GM12878 (cell line): ENCODE measurements around the gene NGDN. TPM values are rescaled to one million over a fixed set of nuclear protein-coding genes. Genes with fewer than 3 reads are reported as not detected.

Experiments used
- FOS ChIP-seq: IDR thresholded peaks from 3 replicates; pipeline ENCODE4 v1.6.1; 2011; ENCODE audit warnings: borderline replicate concordance; ENCODE audit not compliant: insufficient read length; ENCODE audit errors: extremely low read depth
- JUNB ChIP-seq: IDR thresholded peaks from 2 replicates; pipeline ENCODE4 v1.6.1; 2016; ENCODE audit warnings: antibody characterized with exemption, mild to moderate bottlenecking
- KDM1A ChIP-seq: fragments of 200-600 bp; sonication (generic); IDR thresholded peaks from 2 replicates; pipeline ENCODE4 v1.6.1; 2016; ENCODE audit warnings: borderline replicate concordance
- KLF5 ChIP-seq: fragments of 450-650 bp; IDR thresholded peaks from 2 replicates; pipeline ENCODE4 v1.6.1; 2014; ENCODE audit warnings: mild to moderate bottlenecking; ENCODE audit not compliant: partially characterized antibody
- RELA ChIP-seq: fragments of 450-650 bp; IDR thresholded peaks from 2 replicates; pipeline ENCODE4 v1.8.0; 2014; ENCODE audit warnings: borderline replicate concordance; ENCODE audit not compliant: partially characterized antibody
- SMC3 ChIP-seq: IDR thresholded peaks from 2 replicates; pipeline ENCODE4 v1.6.1; 2011; ENCODE audit warnings: low read length, improper control_type of control experiment, borderline replicate concordance
- STAT1 ChIP-seq: fragments of 450-650 bp; conservative IDR thresholded peaks from 2 replicates; pipeline ENCODE4 v1.6.1; 2014; ENCODE audit warnings: antibody characterized with exemption, mild to moderate bottlenecking
- SUPT20H ChIP-seq: IDR thresholded peaks from 2 replicates; pipeline ENCODE4 v1.6.1; 2011; ENCODE audit warnings: low read depth, mild to moderate bottlenecking, low read length, moderate library complexity, borderline replicate concordance; ENCODE audit not compliant: control insufficient read depth
- YY1 ChIP-seq: IDR thresholded peaks from 2 replicates; pipeline ENCODE4 v1.6.1; 2011; ENCODE audit warnings: low read depth, mild to moderate bottlenecking, low read length
- polyA plus RNA-seq, 11 experiments: library from polyadenylated mRNA; depleted of rRNA in 4 of 11; unstranded in 6 of 11; stranded (reverse) in 5 of 11; fragments of >200 nt; fragmentation: Nextera tagmentation in 4 of 11; fragmentation: Illumina TruSeq in 1 of 11; extraction: Ambion mirVana in 4 of 11; extraction: Trizol in 1 of 11; gene quantifications; 1 replicate in 1 of 11; 2 replicates in 10 of 11; pipeline versions ENCODE4 v1.2.1 to v1.2.3, GENCODE V29; 2011 to 2016; ENCODE audit warnings: inconsistent platforms in 2 of 11, missing spikeins in 2 of 11, low read depth in 1 of 11
- total RNA-seq, 4 experiments: library from RNA; depleted of rRNA in 3 of 4; stranded (reverse); fragments of >200 nt in 3 of 4; fragmentation: Illumina TruSeq in 1 of 4; extraction: Trizol in 1 of 4; gene quantifications; 2 replicates each; pipeline versions ENCODE4 v1.2.1 to v1.2.3, GENCODE V29; 2013 to 2021
- TF ChIP-seq, protein P1 (sequence below), 3 experiments: IDR thresholded peaks in 2 of 3; conservative IDR thresholded peaks in 1 of 3; 2 replicates each; pipeline ENCODE4 v1.5.1; 2011; ENCODE audit warnings: low read depth in 3 of 3, low read length in 3 of 3, mild to moderate bottlenecking in 3 of 3, control low read depth in 2 of 3, moderate library complexity in 2 of 3, inconsistent platforms in 1 of 3, mixed read lengths in 1 of 3; ENCODE audit not compliant: control insufficient read depth in 2 of 3, insufficient read depth in 1 of 3; ENCODE audit errors: extremely low read depth in 1 of 3
- TF ChIP-seq, protein P2 (sequence below): fragments of 450-650 bp; IDR thresholded peaks from 2 replicates; pipeline ENCODE4 v1.6.1; 2017; ENCODE audit warnings: mild to moderate bottlenecking, moderate library complexity
- TF ChIP-seq, protein P3 (sequence below): IDR thresholded peaks from 2 replicates; pipeline ENCODE4 v1.6.1; 2011; ENCODE audit warnings: mild to moderate bottlenecking, low read depth, low read length, moderate library complexity; ENCODE audit not compliant: insufficient replicate concordance
- TF ChIP-seq, protein P4 (sequence below): IDR thresholded peaks from 2 replicates; pipeline ENCODE4 v1.6.1; 2011; ENCODE audit warnings: borderline replicate concordance, low read depth, mild to moderate bottlenecking, moderate library complexity, low read length; ENCODE audit not compliant: insufficient read depth, poor library complexity, severe bottlenecking
- TF ChIP-seq, protein P5 (sequence below): IDR thresholded peaks from 2 replicates; pipeline ENCODE4 v1.6.1; 2012; ENCODE audit warnings: low read depth, low read length, improper control_type of control experiment

Gene NGDN
- total and polyA plus RNA-seq, 10 of the 15 experiments (the other 5 are each of a cell fraction or from before 2014, with no cell fraction given) = 40.4 to 163 (median 71.4) TPM

DNA sequence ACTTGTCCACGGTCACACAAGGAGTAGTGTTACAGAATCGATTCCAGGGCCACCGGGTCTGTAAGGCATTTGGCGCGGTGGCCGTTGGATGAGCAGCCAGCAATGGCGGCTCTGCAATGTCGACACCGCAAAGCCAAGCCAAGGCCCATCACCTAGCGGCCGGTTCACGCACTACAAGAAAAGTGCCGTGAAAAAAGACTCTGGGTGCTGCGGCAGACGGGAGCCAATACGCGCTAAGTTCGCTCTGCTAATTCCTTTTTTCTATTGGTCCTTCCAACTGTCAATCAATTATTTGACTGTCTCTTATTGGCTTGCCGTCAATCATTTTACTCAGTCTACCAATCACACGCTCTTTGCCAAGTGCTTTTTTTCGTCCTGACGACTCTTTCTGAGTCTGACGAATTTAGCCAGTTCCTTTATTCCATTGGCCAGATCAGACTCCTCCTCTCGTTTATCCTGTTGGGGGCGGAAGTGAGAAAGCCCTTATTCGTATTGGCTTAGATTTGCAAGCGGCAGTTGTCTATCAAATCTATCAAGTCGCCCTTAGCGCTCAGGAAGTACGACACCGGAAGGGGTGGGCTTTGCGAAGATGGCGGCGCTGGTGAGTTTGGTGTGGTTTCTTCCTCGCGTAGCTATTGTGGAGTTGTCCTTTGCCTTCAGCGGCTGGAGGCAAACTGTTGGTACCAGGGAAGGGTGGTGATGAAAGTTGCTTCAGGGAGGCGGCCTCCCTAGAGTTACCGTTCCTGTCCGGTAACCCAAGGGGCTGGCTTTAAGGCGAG lies at the start of gene NGDN (continued):
- TF ChIP-seq STAT1 (no peak; the same call in 1 of the 2 replicates), KDM1A (no peak), KLF5 (no peak), RELA (no peak), YY1 (peak; percentile 99), FOS (peak; percentile 91), SUPT20H (no peak), JUNB (no peak), SMC3 (peak; percentile 17; the same call in 1 of the 2 replicates)
- TF ChIP-seq, protein P1, sequence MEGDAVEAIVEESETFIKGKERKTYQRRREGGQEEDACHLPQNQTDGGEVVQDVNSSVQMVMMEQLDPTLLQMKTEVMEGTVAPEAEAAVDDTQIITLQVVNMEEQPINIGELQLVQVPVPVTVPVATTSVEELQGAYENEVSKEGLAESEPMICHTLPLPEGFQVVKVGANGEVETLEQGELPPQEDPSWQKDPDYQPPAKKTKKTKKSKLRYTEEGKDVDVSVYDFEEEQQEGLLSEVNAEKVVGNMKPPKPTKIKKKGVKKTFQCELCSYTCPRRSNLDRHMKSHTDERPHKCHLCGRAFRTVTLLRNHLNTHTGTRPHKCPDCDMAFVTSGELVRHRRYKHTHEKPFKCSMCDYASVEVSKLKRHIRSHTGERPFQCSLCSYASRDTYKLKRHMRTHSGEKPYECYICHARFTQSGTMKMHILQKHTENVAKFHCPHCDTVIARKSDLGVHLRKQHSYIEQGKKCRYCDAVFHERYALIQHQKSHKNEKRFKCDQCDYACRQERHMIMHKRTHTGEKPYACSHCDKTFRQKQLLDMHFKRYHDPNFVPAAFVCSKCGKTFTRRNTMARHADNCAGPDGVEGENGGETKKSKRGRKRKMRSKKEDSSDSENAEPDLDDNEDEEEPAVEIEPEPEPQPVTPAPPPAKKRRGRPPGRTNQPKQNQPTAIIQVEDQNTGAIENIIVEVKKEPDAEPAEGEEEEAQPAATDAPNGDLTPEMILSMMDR (IDR thresholded peaks at IDR 0.05 in 2 of 3, conservative IDR thresholded peaks at IDR 0.05 in 1 of 3; ENCODE audit: control insufficient read depth in 2 of 3, extremely low read depth in 1 of 3, insufficient read depth in 1 of 3, low read depth in 3 of 3, low read length in 3 of 3) = peak; percentile 54 to 82 (median 73)
- TF ChIP-seq, protein P2, sequence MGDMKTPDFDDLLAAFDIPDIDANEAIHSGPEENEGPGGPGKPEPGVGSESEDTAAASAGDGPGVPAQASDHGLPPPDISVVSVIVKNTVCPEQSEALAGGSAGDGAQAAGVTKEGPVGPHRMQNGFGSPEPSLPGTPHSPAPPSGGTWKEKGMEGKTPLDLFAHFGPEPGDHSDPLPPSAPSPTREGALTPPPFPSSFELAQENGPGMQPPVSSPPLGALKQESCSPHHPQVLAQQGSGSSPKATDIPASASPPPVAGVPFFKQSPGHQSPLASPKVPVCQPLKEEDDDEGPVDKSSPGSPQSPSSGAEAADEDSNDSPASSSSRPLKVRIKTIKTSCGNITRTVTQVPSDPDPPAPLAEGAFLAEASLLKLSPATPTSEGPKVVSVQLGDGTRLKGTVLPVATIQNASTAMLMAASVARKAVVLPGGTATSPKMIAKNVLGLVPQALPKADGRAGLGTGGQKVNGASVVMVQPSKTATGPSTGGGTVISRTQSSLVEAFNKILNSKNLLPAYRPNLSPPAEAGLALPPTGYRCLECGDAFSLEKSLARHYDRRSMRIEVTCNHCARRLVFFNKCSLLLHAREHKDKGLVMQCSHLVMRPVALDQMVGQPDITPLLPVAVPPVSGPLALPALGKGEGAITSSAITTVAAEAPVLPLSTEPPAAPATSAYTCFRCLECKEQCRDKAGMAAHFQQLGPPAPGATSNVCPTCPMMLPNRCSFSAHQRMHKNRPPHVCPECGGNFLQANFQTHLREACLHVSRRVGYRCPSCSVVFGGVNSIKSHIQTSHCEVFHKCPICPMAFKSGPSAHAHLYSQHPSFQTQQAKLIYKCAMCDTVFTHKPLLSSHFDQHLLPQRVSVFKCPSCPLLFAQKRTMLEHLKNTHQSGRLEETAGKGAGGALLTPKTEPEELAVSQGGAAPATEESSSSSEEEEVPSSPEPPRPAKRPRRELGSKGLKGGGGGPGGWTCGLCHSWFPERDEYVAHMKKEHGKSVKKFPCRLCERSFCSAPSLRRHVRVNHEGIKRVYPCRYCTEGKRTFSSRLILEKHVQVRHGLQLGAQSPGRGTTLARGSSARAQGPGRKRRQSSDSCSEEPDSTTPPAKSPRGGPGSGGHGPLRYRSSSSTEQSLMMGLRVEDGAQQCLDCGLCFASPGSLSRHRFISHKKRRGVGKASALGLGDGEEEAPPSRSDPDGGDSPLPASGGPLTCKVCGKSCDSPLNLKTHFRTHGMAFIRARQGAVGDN = no peak
- TF ChIP-seq, protein P3, sequence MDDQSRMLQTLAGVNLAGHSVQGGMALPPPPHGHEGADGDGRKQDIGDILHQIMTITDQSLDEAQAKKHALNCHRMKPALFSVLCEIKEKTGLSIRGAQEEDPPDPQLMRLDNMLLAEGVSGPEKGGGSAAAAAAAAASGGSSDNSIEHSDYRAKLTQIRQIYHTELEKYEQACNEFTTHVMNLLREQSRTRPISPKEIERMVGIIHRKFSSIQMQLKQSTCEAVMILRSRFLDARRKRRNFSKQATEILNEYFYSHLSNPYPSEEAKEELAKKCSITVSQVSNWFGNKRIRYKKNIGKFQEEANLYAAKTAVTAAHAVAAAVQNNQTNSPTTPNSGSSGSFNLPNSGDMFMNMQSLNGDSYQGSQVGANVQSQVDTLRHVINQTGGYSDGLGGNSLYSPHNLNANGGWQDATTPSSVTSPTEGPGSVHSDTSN = peak; percentile 92
- TF ChIP-seq, protein P4, sequence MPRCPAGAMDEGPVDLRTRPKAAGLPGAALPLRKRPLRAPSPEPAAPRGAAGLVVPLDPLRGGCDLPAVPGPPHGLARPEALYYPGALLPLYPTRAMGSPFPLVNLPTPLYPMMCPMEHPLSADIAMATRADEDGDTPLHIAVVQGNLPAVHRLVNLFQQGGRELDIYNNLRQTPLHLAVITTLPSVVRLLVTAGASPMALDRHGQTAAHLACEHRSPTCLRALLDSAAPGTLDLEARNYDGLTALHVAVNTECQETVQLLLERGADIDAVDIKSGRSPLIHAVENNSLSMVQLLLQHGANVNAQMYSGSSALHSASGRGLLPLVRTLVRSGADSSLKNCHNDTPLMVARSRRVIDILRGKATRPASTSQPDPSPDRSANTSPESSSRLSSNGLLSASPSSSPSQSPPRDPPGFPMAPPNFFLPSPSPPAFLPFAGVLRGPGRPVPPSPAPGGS = no peak
- TF ChIP-seq, protein P5, sequence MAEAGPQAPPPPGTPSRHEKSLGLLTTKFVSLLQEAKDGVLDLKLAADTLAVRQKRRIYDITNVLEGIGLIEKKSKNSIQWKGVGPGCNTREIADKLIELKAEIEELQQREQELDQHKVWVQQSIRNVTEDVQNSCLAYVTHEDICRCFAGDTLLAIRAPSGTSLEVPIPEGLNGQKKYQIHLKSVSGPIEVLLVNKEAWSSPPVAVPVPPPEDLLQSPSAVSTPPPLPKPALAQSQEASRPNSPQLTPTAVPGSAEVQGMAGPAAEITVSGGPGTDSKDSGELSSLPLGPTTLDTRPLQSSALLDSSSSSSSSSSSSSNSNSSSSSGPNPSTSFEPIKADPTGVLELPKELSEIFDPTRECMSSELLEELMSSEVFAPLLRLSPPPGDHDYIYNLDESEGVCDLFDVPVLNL = no peak
